ENCODE results near the gene CDC34.

The CDC34 gene

DNA sequence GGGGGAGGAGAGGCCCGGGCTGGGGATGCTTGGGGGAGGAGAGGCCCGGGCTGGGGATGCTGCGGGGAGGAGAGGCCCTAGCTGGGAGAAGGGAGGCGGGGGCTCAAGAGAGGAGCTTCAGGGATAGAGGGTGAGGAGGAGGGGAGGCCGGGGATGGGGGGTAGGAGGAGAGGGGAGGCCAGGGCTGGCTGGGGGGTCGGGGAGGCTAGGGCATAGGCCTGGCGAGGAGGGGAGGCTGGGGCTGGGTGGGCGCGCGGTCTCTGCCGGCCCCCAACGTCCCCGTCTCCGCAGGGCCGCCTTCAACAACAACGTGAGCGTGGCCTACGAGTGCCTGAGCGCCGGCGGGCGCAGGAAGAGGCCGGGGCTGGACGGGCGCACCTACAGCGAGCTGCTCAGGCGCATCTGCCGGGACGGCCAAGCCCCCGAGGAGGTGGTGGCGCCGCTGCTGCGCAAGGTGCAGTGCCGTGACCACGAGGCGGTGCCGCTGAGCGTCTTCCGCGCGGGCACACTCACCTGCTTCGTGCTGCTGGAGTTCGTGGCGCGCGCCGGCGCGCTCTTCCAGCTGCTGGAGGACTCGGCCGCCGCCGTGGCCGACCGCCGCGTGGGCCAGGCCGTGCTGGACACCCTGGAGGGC, 12.8 kb upstream of the CDC34 start:
- peak in 1 of 2 donors; percentile 39 for DNase-seq (ENCODE audit: extremely low read depth in 1 of 2, low read depth in 1 of 2)

DNA sequence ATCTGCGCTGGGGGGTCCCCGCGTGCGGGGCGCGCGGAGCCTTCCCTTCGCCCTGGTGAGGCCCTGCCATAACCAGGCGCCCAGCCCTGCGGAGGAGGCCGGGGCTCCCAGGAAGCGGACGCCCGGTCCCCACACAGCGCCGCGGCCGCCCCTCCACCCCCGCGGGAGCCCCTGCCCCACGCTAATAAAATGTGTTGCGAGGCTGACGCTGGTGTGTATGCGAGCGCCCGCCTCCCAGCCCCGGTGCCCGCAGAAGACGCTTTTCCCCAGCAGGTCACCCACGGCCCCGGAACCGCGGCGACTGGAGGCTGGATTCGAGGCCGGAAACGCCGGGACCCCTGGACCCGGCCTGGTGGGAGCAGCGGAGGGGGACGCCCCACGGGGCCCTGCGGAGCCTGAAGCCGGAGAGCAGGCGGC, 12.1 kb upstream of the CDC34 start:
- no peak for DNase-seq (ENCODE audit: extremely low read depth in 1 of 2, low read depth in 1 of 2)

DNA sequence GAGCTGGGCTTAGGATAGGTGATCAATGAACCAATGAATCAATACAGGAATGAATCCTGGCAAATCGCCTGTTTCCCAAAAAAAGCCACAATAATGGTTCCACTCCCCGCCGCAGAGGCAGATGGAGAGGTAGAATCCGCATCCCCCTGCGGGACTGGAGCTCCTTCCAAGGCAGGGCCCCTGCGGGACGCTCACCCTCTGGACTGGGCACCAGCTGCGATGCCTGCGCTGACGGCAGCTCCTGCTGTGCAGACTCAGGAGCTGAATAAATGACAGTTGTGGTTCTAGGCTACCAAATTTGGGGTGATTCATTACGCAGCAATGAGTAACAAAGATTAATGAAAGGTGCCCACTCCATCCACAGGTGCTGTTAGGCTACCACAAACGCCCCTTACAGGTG, 8.8 kb upstream of the CDC34 start:
- no peak for DNase-seq (ENCODE audit: extremely low read depth in 1 of 2, low read depth in 1 of 2)

DNA sequence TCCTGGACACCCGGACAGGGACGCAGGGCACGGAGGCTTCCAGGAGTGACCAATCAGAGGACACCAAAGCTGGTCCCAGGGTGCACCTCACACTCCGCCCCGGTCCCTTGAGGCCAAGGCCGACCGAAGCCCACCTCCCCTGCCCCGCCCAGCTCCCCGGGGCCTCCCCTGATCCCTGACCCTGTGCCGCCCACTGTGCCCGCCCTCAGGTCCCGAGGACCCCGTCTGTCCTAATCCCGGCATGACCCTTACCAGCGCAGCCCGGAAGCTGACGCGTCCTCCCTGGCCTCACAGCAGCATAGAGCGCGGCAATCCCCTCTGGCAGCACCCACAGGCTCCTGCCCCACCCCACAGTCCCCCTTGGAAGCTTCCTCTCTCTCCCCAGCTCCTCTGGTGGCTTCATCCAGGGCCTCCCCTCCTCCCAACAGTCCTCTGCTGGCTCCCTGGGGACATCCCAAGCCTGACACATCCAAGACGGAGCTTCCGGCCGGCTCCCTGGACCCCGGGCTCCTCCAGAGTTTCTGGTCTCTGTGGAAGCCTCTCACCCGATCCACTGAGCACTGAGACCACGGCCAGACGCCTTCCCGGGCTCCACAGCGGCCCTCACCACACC, 7.4 kb upstream of the CDC34 start:
- no peak for DNase-seq (ENCODE audit: extremely low read depth in 1 of 2, low read depth in 1 of 2)

DNA sequence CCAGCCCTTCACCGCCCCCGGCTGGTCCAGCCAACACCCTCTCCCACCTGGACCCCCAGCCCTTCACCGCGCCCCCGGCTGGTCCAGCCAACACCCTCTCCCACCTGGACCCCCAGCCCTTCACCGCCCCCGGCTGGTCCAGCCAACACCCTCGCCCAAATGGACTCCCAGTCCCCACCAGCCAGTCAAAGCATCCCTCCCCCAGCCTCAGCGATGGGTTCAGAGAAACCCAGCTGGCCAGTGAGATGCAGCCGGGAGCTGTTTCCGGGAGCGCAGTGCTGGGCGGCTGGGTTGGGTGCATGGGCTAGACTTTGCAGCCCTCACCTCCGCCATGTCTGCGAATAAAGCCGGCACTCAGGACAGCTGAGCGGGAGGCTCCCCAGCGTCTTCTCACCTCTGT, 6.5 kb upstream of the CDC34 start:
- no peak for DNase-seq (ENCODE audit: extremely low read depth in 1 of 2, low read depth in 1 of 2)

DNA sequence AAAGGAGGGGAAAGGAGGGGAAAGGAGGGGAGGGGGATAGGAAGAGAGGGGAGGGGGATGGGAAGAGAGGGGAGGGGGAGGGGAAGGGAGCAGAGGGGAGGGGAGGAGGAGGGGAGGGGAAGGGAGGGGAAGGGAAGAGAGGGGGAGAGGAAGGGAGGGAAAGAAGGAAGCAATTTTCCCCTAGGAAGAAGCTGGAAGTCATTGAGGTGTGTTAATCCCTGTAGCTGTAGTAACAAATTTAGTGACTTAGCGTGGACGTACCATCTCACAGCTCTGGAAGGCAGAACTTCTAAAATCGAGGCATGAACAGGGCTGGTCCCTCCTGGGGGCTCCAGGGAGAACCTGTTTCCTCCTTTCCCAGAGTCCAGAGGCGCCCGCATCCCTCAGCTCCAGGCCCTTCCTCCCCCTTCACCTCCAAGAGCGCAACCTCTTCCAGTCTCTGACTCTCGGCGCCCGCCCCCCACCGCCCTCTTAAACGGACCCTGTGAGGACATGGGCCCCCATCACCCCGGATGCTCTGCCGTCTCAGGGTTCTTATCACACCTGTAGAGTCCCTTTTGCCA, 5.6 kb upstream of the CDC34 start:
- no peak for DNase-seq (ENCODE audit: extremely low read depth in 1 of 2, low read depth in 1 of 2)

DNA sequence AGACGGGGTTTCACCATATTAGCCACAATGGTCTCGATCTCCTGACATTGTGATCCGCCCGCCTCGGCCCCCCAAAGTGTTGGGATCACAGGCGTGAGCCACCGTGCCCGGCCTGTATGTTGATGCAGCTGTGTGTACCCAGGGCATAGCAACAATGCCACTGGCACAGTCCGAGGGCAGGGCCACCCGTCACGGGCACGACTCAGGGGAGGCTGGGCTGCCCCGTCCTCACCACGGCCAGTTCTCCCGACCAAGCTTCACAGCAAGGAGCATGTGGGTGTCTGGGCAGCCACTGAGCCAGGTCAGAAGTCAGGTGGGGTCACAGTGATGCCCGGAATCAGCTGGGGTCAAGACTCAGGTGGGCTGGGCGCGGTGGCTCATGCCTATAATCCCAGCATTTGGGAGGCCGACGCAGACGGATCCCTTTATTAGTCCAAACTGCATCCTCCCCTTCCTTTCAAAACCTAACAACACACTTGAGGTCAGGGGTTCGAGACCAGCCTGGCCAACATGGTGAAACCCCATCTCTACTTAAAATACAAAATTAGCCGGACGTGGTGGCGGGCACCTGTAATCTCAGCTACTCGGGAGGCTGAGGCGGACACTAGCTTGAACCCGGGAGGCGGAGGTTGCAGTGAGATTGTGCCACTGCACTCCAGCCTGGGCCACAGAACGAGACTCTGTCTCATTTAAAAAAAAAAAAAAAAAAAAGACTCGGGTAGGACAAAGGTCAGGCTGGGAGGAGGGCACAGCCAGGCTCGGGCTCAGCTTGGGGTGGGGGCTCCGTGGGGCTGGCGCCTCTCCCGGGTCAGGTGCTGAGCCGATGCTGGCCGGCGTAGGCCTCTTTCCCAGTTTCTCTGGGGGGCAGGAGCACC, 1.2 kb upstream of the CDC34 start:
- DNase-seq (ENCODE audit: extremely low read depth in 1 of 2, low read depth in 1 of 2): no peak

DNA sequence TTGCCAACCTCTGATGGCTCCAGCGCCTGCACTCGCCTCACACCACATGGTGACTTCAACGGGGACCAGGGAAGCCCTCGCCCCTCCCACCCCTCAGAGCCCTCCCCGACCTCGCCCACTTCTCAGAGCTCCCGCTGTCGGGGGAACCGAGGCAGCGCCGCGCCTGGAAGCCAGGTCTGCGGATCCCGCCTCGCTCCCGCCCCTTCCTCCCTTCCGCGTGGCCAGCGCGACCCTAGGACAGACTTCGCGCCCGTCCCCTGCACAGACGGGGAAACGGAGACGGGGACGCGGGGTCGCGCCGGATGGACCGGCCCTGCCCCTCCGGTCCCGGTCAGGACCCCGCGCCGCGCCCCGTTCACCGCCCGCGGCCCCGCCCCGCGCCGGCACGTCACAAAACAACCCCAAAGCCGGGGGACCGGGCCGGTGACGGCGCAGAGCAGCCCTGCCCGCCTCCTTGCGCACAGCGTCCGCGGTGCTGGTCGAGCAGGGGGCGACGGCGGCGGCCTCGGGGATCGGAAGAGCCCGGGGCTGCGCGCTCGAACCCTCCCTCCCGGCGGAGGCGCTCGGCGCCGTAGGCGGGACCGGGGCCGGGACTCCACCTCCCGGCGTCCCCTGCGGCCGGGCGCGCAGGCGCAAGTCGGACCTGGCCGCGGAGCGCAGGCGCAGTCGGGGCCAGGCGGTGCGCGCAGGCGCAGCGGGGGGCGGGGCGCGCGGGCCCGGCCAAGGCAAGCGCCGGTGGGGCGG, 379 bp upstream of the CDC34 start:
- peak; percentile 77 to 84 for DNase-seq (ENCODE audit: extremely low read depth in 1 of 2, low read depth in 1 of 2)

DNA sequence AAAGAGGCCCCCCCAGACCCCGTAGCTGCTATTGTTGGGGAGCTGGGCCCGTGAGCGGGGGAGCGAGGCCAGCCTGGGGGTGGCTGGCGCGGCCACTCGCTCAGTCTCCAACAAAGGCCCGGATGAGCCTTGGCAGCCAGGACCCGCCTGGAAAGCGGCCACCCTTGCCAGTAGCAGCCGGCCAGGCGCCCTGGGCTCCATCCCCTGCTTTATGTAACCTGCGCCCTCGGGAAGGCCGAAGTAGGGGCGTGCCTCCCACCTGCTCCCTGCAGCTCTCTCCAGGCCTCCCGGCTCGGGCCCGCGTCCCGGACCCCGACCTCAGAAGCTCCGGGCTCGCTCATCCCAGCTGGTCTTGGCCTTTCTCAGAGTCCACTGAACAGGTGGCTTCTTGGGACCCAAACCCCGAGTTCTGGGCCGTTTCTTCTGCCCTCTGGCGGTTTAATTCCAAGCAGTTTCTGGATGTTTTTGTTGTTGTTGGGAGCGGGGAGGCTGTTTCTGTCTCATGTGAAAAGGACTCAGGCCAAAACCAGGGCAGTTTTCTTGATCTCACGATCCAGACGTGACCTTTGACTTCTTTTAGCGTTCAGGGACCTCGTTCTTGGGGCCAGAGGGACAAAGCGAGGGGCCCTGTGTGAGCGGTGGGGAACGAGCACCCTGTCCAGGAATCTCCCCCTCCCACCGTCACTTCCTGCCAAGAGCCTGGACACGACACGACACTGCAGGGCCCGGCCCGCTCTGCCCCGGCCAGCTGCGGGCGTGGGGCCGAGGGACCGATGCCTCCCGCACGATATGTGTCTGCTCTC, 1.2 kb downstream of the CDC34 start:
- no peak for DNase-seq (ENCODE audit: extremely low read depth in 1 of 2, low read depth in 1 of 2)

DNA sequence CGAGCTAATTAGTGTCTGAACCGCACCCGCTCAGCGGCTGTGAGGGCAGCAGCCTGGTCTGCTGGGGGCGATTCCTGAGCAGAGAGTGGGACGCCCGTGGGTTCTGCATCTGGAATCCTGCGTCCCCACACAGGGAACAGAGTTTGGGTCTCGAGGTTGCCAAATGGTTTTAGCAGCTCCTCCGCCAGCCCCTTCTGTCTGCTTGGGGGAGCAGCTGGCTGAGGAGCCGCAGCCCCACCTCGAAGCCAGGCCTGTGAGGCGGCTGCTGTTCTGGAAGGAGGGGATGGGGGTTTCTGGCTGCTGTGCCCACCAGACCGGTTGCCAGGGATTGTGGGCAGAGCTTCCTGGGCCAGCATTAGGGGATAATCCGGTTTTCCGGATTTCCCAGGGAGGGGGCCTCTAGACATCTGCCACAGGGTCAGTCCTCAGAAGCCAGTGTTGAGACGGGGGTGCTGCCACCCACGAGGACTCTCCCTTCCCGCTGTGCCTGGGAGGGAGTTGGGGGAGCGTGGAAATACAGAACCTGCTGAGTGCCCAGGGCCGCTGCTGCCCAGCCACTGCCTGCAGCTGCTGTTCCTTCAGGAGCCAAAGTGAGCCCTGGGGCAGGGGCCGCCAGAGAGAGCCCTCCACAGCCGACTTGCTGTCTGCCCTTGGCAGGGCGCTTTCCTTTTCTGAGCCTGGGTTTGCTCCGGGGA, 2.0 kb downstream of the CDC34 start:
- DNase-seq (ENCODE audit: extremely low read depth in 1 of 2, low read depth in 1 of 2): no peak

DNA sequence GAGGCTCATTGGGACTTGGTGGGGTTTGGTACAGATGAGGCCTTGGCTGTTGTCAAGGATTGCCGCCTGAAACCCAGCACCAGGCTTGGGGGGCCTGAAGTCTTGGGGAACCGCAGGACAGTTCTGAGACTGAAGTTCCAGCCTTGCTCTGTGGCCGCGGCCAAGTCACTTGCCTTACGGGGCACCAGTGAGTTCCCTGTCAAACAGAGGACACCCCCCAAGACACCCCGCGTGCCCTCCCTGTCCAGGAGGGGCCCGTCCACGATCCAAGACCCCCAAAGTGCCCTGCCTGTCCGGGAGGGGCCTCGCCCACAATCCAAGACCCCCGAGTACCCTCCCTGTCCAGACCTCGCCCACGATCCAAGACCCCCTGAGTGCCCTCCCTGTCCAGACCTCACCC, 2.5 kb downstream of the CDC34 start:
- no peak for DNase-seq (ENCODE audit: extremely low read depth in 1 of 2, low read depth in 1 of 2)

DNA sequence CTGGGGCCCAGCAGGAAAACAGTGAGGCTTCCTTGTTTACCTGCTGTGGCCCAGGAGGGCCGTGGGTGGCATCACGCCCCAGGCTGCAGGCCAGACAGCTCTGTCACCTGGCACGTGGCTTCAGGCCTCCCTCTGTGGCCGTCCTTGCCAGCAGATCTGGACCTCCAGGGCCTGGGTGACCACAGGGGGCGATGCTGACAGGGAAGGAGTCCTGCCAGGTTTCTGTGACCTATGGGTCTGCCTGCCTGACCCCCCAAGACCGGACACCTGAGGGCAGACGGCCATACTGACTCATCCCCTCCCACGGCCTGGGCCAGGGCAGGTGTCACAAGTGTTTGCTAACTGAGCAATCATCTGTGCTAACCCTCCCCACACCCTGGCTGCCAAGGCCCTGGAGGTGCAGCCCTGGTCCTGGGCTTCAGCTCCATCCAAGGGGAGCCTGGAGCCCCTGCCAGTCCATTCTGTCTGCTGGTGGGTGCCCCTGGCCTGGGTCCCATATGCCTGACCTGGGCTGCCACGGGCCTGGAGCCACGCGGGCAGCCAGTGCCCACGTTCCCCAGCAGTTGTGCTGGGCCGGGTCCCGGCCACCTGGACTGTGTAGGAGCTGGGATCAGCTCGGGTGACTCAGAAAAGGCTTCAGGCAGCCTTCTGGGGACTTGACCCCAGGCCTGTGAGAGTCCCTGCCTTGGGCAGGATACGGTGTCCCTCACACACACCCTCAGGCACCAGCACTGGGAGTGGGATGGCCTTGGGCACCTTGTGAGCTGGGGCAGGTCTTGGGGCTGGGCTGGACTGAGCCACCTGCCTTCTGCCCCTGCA, 3.7 kb downstream of the CDC34 start:
- no peak for DNase-seq (ENCODE audit: extremely low read depth in 1 of 2, low read depth in 1 of 2)

DNA sequence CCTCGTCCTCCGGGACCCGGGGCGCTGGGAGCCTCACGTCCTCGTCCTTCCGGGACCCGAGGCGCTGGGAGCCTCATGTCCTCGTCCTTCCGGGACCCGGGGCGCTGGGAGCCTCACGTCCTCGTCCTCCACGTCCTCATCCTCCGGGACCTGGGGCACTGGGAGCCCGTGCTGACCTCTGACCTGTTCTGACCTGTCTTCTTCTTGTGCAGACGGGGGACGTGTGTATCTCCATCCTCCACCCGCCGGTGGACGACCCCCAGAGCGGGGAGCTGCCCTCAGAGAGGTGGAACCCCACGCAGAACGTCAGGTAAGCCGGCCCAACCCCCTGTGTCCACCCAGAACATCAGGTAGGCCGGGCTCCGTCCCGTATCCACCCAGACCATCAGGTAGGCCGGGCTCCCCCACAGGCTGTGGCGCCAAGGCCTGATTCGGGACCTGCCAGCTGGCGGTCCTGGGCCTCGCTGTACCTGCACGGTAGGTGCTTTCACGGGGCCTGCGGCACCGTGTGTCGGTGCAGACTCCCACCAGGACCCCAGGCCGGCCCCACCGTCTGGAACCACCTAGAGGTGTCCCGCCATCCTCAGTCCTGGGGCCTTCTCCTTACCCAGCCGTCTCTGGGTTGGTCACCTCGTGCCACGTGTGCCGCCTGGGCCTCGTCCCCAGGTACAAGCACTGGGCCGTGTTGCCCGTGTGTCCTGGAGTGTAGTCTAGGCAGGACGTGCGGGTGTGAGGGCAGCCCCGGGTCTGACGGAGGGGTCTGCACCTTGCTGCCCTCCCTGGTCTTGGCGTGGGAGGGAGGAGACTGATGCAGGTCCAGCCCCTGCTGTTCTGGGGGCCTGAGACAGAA, 4.7 kb downstream of the CDC34 start:
- no peak for DNase-seq (ENCODE audit: extremely low read depth in 1 of 2, low read depth in 1 of 2)

DNA sequence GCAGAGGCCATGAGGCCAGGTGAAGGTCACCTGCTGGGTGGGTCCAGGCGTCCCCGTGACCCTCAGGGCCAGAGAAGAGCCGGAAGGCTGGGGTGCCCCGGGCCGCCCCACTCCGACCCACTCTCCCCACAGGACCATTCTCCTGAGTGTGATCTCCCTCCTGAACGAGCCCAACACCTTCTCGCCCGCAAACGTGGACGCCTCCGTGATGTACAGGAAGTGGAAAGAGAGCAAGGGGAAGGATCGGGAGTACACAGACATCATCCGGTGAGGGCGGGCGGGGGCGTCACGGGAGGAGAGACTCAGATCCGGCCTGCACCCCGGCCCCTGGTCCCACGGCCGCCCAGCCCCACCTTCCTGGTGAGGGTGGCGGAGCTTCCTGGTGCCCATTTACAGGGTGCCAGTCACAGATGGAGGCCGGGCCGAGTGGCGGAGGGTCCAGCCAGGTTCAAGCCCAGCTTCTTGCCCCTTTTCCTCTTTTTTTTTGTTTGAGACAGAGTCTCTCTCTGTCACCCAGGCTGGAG, 5.4 kb downstream of the CDC34 start:
- DNase-seq (ENCODE audit: extremely low read depth in 1 of 2, low read depth in 1 of 2): no peak

DNA sequence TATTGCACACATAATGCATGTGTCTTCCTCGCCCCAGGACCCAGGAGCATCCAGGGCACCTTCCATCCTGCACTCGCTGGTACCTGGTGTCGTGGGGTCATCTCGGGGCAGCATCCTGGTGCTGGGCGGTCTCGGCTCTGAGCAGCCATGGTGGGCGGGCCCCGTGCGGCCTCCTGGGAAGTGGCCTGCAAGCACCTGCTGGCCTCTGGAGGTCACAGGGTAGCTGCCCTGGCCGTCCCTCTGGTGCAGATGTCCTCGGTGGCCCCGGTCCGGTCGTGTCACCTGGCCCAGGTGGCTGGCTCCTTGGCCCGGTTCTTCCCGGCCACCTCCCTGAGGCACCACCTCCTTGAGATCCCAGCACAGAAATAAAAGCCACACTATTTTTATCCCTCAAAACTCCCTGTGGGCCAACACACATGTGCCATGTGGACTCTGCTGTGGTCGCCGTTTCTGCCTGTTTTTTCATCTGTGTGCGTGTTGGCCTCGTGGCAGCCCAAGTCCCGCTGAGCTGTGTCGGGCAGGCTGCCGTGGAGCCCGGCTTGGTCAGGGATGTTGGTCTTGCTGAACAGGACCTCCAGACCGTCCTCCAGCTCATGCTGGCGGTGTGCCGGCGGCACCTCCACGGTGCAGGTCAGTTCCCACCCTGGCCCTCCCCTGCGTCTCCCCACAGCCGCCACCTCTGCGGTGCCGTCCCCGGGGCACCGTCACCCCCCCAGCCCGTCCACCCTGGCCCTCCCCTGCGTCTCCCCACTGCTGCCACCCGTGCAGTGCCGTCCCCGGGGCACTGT, 7.3 kb downstream of the CDC34 start:
- DNase-seq (ENCODE audit: extremely low read depth in 1 of 2, low read depth in 1 of 2): no peak

DNA sequence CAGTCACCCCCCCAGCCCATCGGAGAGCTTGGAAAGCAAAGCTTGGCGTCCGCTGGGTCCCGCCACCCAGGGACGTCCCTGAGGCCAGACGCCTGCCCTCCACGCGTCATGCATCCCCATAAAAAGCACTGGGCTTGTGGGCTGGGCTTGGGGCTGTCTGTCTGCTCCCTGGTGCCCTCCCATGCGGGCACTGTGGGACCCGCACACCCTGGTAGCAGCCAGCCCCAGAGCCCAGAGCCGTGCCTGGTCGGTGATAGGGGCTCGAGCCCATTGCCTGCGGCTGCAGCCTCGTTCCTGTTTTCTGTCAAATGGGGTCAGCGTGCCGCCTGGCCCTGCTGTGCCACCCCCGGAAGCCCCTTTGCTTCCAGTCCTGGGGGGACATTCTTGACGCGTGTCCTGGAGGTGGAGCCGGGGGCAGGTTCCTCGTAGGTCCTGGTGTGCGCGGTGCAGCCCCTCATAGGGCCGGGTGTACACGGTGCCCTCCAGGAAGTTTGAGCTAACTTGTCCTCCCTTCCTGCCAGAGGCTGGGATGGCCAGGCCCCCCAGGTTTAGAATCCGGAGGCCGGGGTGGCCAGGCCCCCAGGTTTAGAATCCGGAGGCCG, 8.0 kb downstream of the CDC34 start:
- DNase-seq (ENCODE audit: extremely low read depth in 1 of 2, low read depth in 1 of 2): no peak
